H1 (cell line): ENCODE results near the gene CXCL16. TPM values are rescaled to one million over a fixed set of nuclear protein-coding genes. Genes with fewer than 3 reads are reported as not detected.

ENCODE experiments used
- CTCF ChIA-PET: fragments of 300-600 bp; sonication (Branson Sonifier 250); formaldehyde crosslinking; loops from one replicate; lab custom pipeline; 2021; ENCODE audit not compliant: partially characterized antibody; lab: Charles Lee
- POLR2A ChIA-PET: fragments of 300-600 bp; sonication (Branson Sonifier 250); formaldehyde crosslinking; loops from one replicate; lab custom pipeline; 2021; ENCODE audit warnings: inconsistent platforms; ENCODE audit not compliant: partially characterized antibody; lab: Charles Lee
- DNase-seq, 2 experiments: peaks; one replicate each; pipeline versions ENCODE4 v3.0.0 to v3.0.0-alpha.2; 2010 to 2022; ENCODE audit warnings: low spot score in 2 of 2, low read depth in 1 of 2, mixed read lengths in 1 of 2
- FAIRE-seq: peaks from 2 replicates; lab custom pipeline; 2011; peaks lifted over from hg19 to GRCh38; lab: Jason Lieb, UNC
- H2AFZ ChIP-seq: 2 replicates; pipeline ENCODE4 v1.8.1; 2012; ENCODE audit warnings: low read length, inconsistent platforms
- H2AK5ac ChIP-seq: 2 replicates; pipeline ENCODE4 v1.6.1; 2013; ENCODE audit warnings: low read depth, low read length
- H2BK120ac ChIP-seq: replicated peaks from 2 replicates; pipeline ENCODE3; 2013; ENCODE audit warnings: low read depth, low read length, inconsistent platforms
- H2BK12ac ChIP-seq: 2 replicates; pipeline ENCODE4 v1.6.1; 2013; ENCODE audit warnings: low read depth, low read length
- H2BK15ac ChIP-seq: 2 replicates; pipeline ENCODE4 v1.6.1; 2013; ENCODE audit warnings: low read length
- H2BK20ac ChIP-seq: 2 replicates; pipeline ENCODE4 v1.6.1; 2013; ENCODE audit warnings: low read length
- H2BK5ac ChIP-seq: 2 replicates; pipeline ENCODE4 v1.6.1; 2013; ENCODE audit warnings: low read depth, low read length
- H3K14ac ChIP-seq: 2 replicates; pipeline ENCODE4 v1.6.1; 2013; ENCODE audit warnings: inconsistent platforms; ENCODE audit not compliant: insufficient read length
- H3K18ac ChIP-seq: 2 replicates; pipeline ENCODE4 v1.6.1; 2013; ENCODE audit warnings: low read length; ENCODE audit errors: extremely low read depth
- H3K23ac ChIP-seq: 2 replicates; pipeline ENCODE4 v1.6.1; 2013; ENCODE audit warnings: inconsistent platforms; ENCODE audit not compliant: insufficient read length
- H3K23me2 ChIP-seq: 2 replicates; pipeline ENCODE4 v1.6.1; 2013; ENCODE audit warnings: low read depth, low read length
- H3K27ac ChIP-seq: 2 replicates; pipeline ENCODE4 v1.6.1; 2011; ENCODE audit warnings: low read depth, low read length, inconsistent platforms
- H3K27me3 ChIP-seq, 4 experiments: replicated peaks in 1 of 4; 1 replicate in 1 of 4; 2 replicates in 3 of 4; pipeline versions ENCODE4 v1.6.1 to v1.8.1; 2011 to 2013; ENCODE audit warnings: low read length in 3 of 4, mild to moderate bottlenecking in 3 of 4, inconsistent platforms in 2 of 4, mixed read lengths in 2 of 4, moderate library complexity in 1 of 4; ENCODE audit not compliant: control insufficient read depth in 3 of 4, insufficient read depth in 3 of 4; ENCODE audit errors: extremely low read depth in 1 of 4
- H3K36me3 ChIP-seq, 4 experiments: 2 replicates each; pipeline versions ENCODE4 v1.6.1 to v1.8.1; 2011 to 2013; ENCODE audit warnings: mild to moderate bottlenecking in 4 of 4, low read length in 3 of 4, moderate library complexity in 2 of 4, control low read depth in 1 of 4, inconsistent platforms in 1 of 4; ENCODE audit not compliant: insufficient read depth in 4 of 4, control insufficient read depth in 2 of 4
- H3K4ac ChIP-seq: replicated peaks from 2 replicates; pipeline ENCODE3; 2013; ENCODE audit warnings: low read length, low read depth, mixed read lengths, inconsistent platforms; ENCODE audit not compliant: insufficient read length
- H3K4me1 ChIP-seq, 4 experiments: replicated peaks in 1 of 4; 1 replicate in 1 of 4; 2 replicates in 3 of 4; pipeline versions ENCODE4 v1.6.1 to v1.8.1; 2011 to 2013; ENCODE audit warnings: low read length in 3 of 4, inconsistent platforms in 2 of 4, mixed read lengths in 1 of 4; ENCODE audit not compliant: insufficient read depth in 4 of 4, control insufficient read depth in 3 of 4
- H3K4me2 ChIP-seq, 2 experiments: 2 replicates each; pipeline versions ENCODE4 v1.6.1 to v1.8.1; 2011 to 2013; ENCODE audit warnings: low read depth in 2 of 2, low read length in 2 of 2, control low read depth in 1 of 2, inconsistent platforms in 1 of 2, mild to moderate bottlenecking in 1 of 2; ENCODE audit not compliant: insufficient read depth in 1 of 2
- H3K4me3 ChIP-seq, 4 experiments: fragments of 200-600, 300-600 bp in 1 of 4; sonication (generic), shearing (Covaris generic), sonication (Bioruptor Twin) in 1 of 4; 2 replicates each; pipeline versions ENCODE4 v1.5.1 to v1.8.1; 2011 to 2016; ENCODE audit warnings: low read length in 4 of 4, low read depth in 3 of 4, control low read depth in 2 of 4, inconsistent platforms in 2 of 4, mild to moderate bottlenecking in 2 of 4, mixed read lengths in 1 of 4, moderate library complexity in 1 of 4; ENCODE audit not compliant: insufficient read depth in 2 of 4; ENCODE audit errors: extremely low read depth in 1 of 4
- H3K56ac ChIP-seq: replicated peaks from 2 replicates; pipeline ENCODE3; 2013; ENCODE audit warnings: low read depth, mild to moderate bottlenecking, mixed read lengths, low read length, inconsistent platforms; ENCODE audit not compliant: insufficient read length
- H3K79me1 ChIP-seq: 2 replicates; pipeline ENCODE4 v1.6.1; 2013; ENCODE audit warnings: low read depth, low read length, control low read depth
- H3K79me2 ChIP-seq, 2 experiments: 2 replicates each; pipeline versions ENCODE4 v1.6.1 to v1.8.1; 2012 to 2013; ENCODE audit warnings: low read length in 2 of 2, mild to moderate bottlenecking in 2 of 2, inconsistent platforms in 1 of 2; ENCODE audit not compliant: insufficient read depth in 2 of 2, control insufficient read depth in 1 of 2
- H3K9ac ChIP-seq, 4 experiments: replicated peaks in 1 of 4; 1 replicate in 1 of 4; 2 replicates in 3 of 4; pipeline versions ENCODE4 v1.6.1 to v1.8.1; 2011 to 2013; ENCODE audit warnings: low read depth in 3 of 4, low read length in 3 of 4, control low read depth in 2 of 4, mild to moderate bottlenecking in 2 of 4, moderate library complexity in 2 of 4, inconsistent platforms in 1 of 4; ENCODE audit errors: extremely low read depth in 1 of 4
- H3K9me3 ChIP-seq, 2 experiments: 2 replicates each; pipeline versions ENCODE4 v1.6.1 to v1.8.1; 2012 to 2013; ENCODE audit warnings: mild to moderate bottlenecking in 2 of 2, moderate library complexity in 2 of 2, control low read depth in 1 of 2, inconsistent platforms in 1 of 2, low read depth in 1 of 2, low read length in 1 of 2, mixed read lengths in 1 of 2; ENCODE audit not compliant: insufficient read depth in 2 of 2
- H4K20me1 ChIP-seq, 2 experiments: replicated peaks in 1 of 2; 2 replicates each; pipeline versions ENCODE3 to v1.8.1; 2011 to 2013; ENCODE audit warnings: inconsistent platforms in 2 of 2, low read length in 2 of 2, mild to moderate bottlenecking in 1 of 2; ENCODE audit not compliant: insufficient read depth in 2 of 2, control insufficient read depth in 1 of 2
- H4K5ac ChIP-seq: 2 replicates; pipeline ENCODE4 v1.6.1; 2013; ENCODE audit warnings: low read length, low read depth, mixed read lengths, inconsistent platforms; ENCODE audit not compliant: insufficient read length
- H4K8ac ChIP-seq: 2 replicates; pipeline ENCODE4 v1.8.0; 2013; ENCODE audit warnings: mild to moderate bottlenecking, moderate library complexity, low read length, inconsistent platforms; ENCODE audit not compliant: insufficient read depth; ENCODE audit errors: extremely low read depth
- H4K91ac ChIP-seq: replicated peaks from 2 replicates; pipeline ENCODE3; 2013; ENCODE audit warnings: low read length, mixed read lengths, inconsistent platforms; ENCODE audit not compliant: insufficient read length
- ASH2L ChIP-seq: fragments of 200-600, 300-600 bp; sonication (generic); IDR thresholded peaks from one replicate; pipeline ENCODE4 v1.7.1; 2017; ENCODE audit warnings: low read length
- CHD1 ChIP-seq: IDR thresholded peaks from 2 replicates; pipeline ENCODE4 v1.6.1; 2012; ENCODE audit warnings: low read depth, low read length, improper control_type of control experiment
- CTCF ChIP-seq, 3 experiments: IDR thresholded peaks; 1 replicate in 2 of 3; 2 replicates in 1 of 3; pipeline versions ENCODE4 v1.5.1 to v1.6.1; 2011; ENCODE audit warnings: low read length in 3 of 3, mild to moderate bottlenecking in 3 of 3, inconsistent platforms in 2 of 3, low read depth in 1 of 3, moderate library complexity in 1 of 3; ENCODE audit not compliant: insufficient read depth in 1 of 3; ENCODE audit errors: control extremely low read depth in 1 of 3
- KDM4A ChIP-seq: IDR thresholded peaks from one replicate; pipeline ENCODE4 v1.7.1; 2012; ENCODE audit warnings: low read depth, mild to moderate bottlenecking, moderate library complexity, low read length, inconsistent platforms; ENCODE audit not compliant: severe bottlenecking
- MAX ChIP-seq: IDR thresholded peaks from 2 replicates; pipeline ENCODE4 v1.6.1; 2012; ENCODE audit warnings: inconsistent platforms
- SIN3A ChIP-seq, 2 experiments: IDR thresholded peaks in 1 of 2; conservative IDR thresholded peaks in 1 of 2; 2 replicates each; pipeline ENCODE4 v1.6.1; 2011 to 2012; ENCODE audit warnings: low read length in 2 of 2, improper control_type of control experiment in 1 of 2, low read depth in 1 of 2, mild to moderate bottlenecking in 1 of 2
- TEAD4 ChIP-seq: IDR thresholded peaks from 2 replicates; pipeline ENCODE4 v1.6.1; 2012; ENCODE audit warnings: low read depth, low read length, inconsistent platforms, mixed read lengths
- USF2 ChIP-seq: IDR thresholded peaks from 2 replicates; pipeline ENCODE4 v1.6.1; 2011; ENCODE audit warnings: low read length, improper control_type of control experiment
- YY1 ChIP-seq: IDR thresholded peaks from 2 replicates; pipeline ENCODE4 v1.6.1; 2011; ENCODE audit warnings: low read depth, mild to moderate bottlenecking, low read length
- ZNF274 ChIP-seq: IDR thresholded peaks from 2 replicates; pipeline ENCODE4 v1.7.0; 2012; ENCODE audit warnings: low read length, borderline replicate concordance; ENCODE audit errors: extremely low read depth
- WGBS, 2 experiments: shearing (Covaris generic) in 1 of 2; methylation state at CpG; one replicate each; pipeline versions ENCODE4 v1.1.6 to v1.1.7; 2013 to 2015; ENCODE audit warnings: low lambda C conversion rate in 2 of 2, mixed read lengths in 2 of 2, inconsistent platforms in 1 of 2, low coverage in 1 of 2, missing lambda C conversion rate in 1 of 2; ENCODE audit not compliant: insufficient replicate concordance in 2 of 2, insufficient coverage in 1 of 2, insufficient read length in 1 of 2; ENCODE audit errors: extremely low coverage in 1 of 2, missing lambda C conversion rate in 1 of 2; 5-methylcytosine and 5-hydroxymethylcytosine counted together
- polyA plus RNA-seq, 7 experiments: library from polyadenylated mRNA; depleted of rRNA in 3 of 7; stranded (reverse) in 5 of 7; unstranded in 2 of 7; fragments of >200 nt in 5 of 7; fragments of 200-250 nt in 2 of 7; gene quantifications; 1 replicate in 5 of 7; 2 replicates in 1 of 7; 4 replicates in 1 of 7; pipeline versions ENCODE4 v1.2.1 to v1.2.3, GENCODE V29; 2011 to 2013; ENCODE audit warnings: missing spikeins in 2 of 7, mixed read lengths in 2 of 7
- total RNA-seq: library from RNA; stranded (reverse); fragmentation: NEBNext Ultra II Directional; extraction: Animal tissue kit (Norgen Biotek cat#: 25700); gene quantifications from 2 replicates; pipeline ENCODE4 v1.2.1, GENCODE V29; 2021

The CXCL16 gene
- total and polyA plus RNA-seq, 2 of the 8 experiments (the other 6 are each of a cell fraction or from before 2014, with no cell fraction given), result 3.5 to 4.8 TPM

- WGBS, 2 experiments, result 90% methylated on average over 7 of the region's 7 CpGs; no CpG with 5 or more reads in 1 of the 2 experiments
- POLR2A ChIA-PET, result interaction anchor here (0.6 to 2.1 kb wide), 5 partner anchors 9 to 205 kb away, joined by 3 to 7 read pairs (median 4); partner anchors contain the start of gene ARRB2
- TF ChIP-seq TEAD4, result no peak
- no peak for TF ChIP-seq ZNF274
- TF ChIP-seq SIN3A (conservative IDR thresholded peaks at IDR 0.05 in 1 of 2, IDR thresholded peaks at IDR 0.05 in 1 of 2; ENCODE audit: low read depth in 1 of 2, low read length in 2 of 2), result no peak
- TF ChIP-seq CHD1, result no peak
- no peak for TF ChIP-seq ASH2L
- TF ChIP-seq CTCF (IDR thresholded peaks at IDR 0.05; ENCODE audit: control extremely low read depth in 1 of 3, insufficient read depth in 1 of 3, low read depth in 1 of 3, low read length in 3 of 3), result no peak
- no peak for TF ChIP-seq KDM4A
- no peak for TF ChIP-seq MAX
- TF ChIP-seq USF2, result no peak
- no peak for TF ChIP-seq YY1
These were observed 18.9 kb downstream of the CXCL16 start for GRCh38 chr17:4720787-4721186.

More at GRCh38 chr17:4720787-4721186, 18.9 kb downstream of the CXCL16 start:
- Histone ChIP-seq H3K4me3 (no peak overlapping the region), H3K4me2 (no peak overlapping the region), H3K23ac (no peak overlapping the region), H3K27ac (no peak overlapping the region), H3K9me3 (no peaks in the 10 kb centered on the region), H3K36me3 (peaks cover 0 to 36% (median 18%) of the 10 kb centered on the region in 4 experiments; a peak in 7 of 8 replicates), H4K8ac (no peak overlapping the region), H2BK5ac (no peak overlapping the region), H3K4ac (no peak overlapping the region), H3K79me2 (no peaks in the 10 kb centered on the region), H4K5ac (no peak overlapping the region), H4K20me1 (no peaks in the 10 kb centered on the region), H3K79me1 (no peaks in the 10 kb centered on the region; the same call in 1 of the 2 replicates), H2BK120ac (no peak overlapping the region), H3K56ac (no peak overlapping the region), H3K14ac (no peak overlapping the region), H3K4me1 (no peaks in the 10 kb centered on the region), H3K27me3 (no peaks in the 10 kb centered on the region), H2BK20ac (no peak overlapping the region), H3K23me2 (no peaks in the 10 kb centered on the region), H2AK5ac (no peak overlapping the region), H2BK12ac (no peak overlapping the region), H3K9ac (no peak overlapping the region), H3K18ac (no peak overlapping the region), H2AFZ (no peak overlapping the region), H4K91ac (no peak overlapping the region), H2BK15ac (no peak overlapping the region)
- DNase-seq (no peak), FAIRE-seq (no peak)
- CTCF ChIA-PET, result interaction anchor here (1.0 kb wide), 1 partner anchor 49 kb away, joined by 3 read pairs; no protein-coding TSS in a partner anchor
